HEK293 (cell line): ENCODE results near the gene CCDC12.

Experiments used
- CTCF ChIA-PET: fragments of 350-600 bp; formaldehyde crosslinking; extraction: SDS; loops from one replicate; lab custom pipeline; 2021; ENCODE audit warnings: antibody characterized with exemption; lab: Yijun Ruan, JAX
- POLR2A ChIA-PET: fragments of 300-600 bp; formaldehyde crosslinking; extraction: SDS; loops from one replicate; lab custom pipeline; 2020; ENCODE audit warnings: antibody characterized with exemption, inconsistent platforms; lab: Yijun Ruan, JAX
- H3K27ac ChIP-seq: fragments of 200-500 bp; sonication (Bioruptor generic); 2 replicates; pipeline ENCODE4 v1.5.1; 2014; ENCODE audit warnings: low read depth, low read length, control low read depth, inconsistent platforms; ENCODE audit errors: extremely low read depth
- H3K36me3 ChIP-seq, 2 experiments: fragments of 200-500 bp in 1 of 2; sonication (Bioruptor generic) in 1 of 2; 1 replicate in 1 of 2; 2 replicates in 1 of 2; pipeline ENCODE4 v1.5.1; 2014 to 2017; ENCODE audit warnings: inconsistent platforms in 2 of 2, low read length in 2 of 2; ENCODE audit not compliant: control insufficient read depth in 2 of 2, insufficient read depth in 1 of 2
- H3K4me1 ChIP-seq: fragments of 200-500 bp; sonication (Bioruptor generic); 2 replicates; pipeline ENCODE4 v1.5.1; 2014; ENCODE audit warnings: mild to moderate bottlenecking, low read length, inconsistent platforms; ENCODE audit not compliant: control insufficient read depth, insufficient read depth
- H3K4me3 ChIP-seq: 2 replicates; pipeline ENCODE4 v1.5.1; 2011; ENCODE audit warnings: low read depth, mild to moderate bottlenecking, control low read depth, low read length, moderate library complexity
- H3K9me3 ChIP-seq: fragments of 200-500 bp; sonication (Bioruptor generic); 2 replicates; pipeline ENCODE4 v1.5.1; 2014; ENCODE audit warnings: low read depth, low read length, inconsistent platforms; ENCODE audit not compliant: control insufficient read depth, insufficient read depth
- EGR2 ChIP-seq: fragments of 450-650 bp; formaldehyde crosslinking; IDR thresholded peaks from 2 replicates; pipeline ENCODE4 v1.5.1; 2016; ENCODE audit warnings: low read depth, missing biosample characterization, missing genetic modification characterization
- FEZF1 ChIP-seq: fragments of 450-650 bp; formaldehyde crosslinking; IDR thresholded peaks from 2 replicates; pipeline ENCODE4 v1.5.1; 2016; ENCODE audit warnings: missing biosample characterization, missing genetic modification characterization
- HOXC10 ChIP-seq: sonication (generic); formaldehyde crosslinking; IDR thresholded peaks from 2 replicates; pipeline ENCODE4 v1.8.1; 2023; ENCODE audit warnings: mild to moderate bottlenecking, missing genetic modification reagents
- KLF1 ChIP-seq: fragments of 450-650 bp; formaldehyde crosslinking; IDR thresholded peaks from 2 replicates; pipeline ENCODE4 v1.5.1; 2016; ENCODE audit warnings: missing biosample characterization, missing genetic modification characterization
- KLF7 ChIP-seq: fragments of 450-650 bp; formaldehyde crosslinking; IDR thresholded peaks from 2 replicates; pipeline ENCODE4 v1.5.1; 2016; ENCODE audit warnings: missing biosample characterization, missing genetic modification characterization, borderline replicate concordance
- PRDM10 ChIP-seq: fragments of 450-650 bp; formaldehyde crosslinking; IDR thresholded peaks from 2 replicates; pipeline ENCODE4 v1.5.1; 2016; ENCODE audit warnings: missing biosample characterization, missing genetic modification characterization
- SCRT1 ChIP-seq: fragments of 450-650 bp; formaldehyde crosslinking; IDR thresholded peaks from 2 replicates; pipeline ENCODE4 v1.5.1; 2016; ENCODE audit warnings: missing biosample characterization, missing genetic modification characterization, borderline replicate concordance
- SP7 ChIP-seq: fragments of 450-650 bp; formaldehyde crosslinking; IDR thresholded peaks from 2 replicates; pipeline ENCODE4 v1.5.1; 2016; ENCODE audit warnings: missing biosample characterization, missing genetic modification characterization
- ZNF148 ChIP-seq: fragments of 450-650 bp; formaldehyde crosslinking; IDR thresholded peaks from 2 replicates; pipeline ENCODE4 v1.5.0; 2017; ENCODE audit warnings: missing biosample characterization, missing genetic modification characterization, borderline replicate concordance
- ZNF184 ChIP-seq: fragments of 450-650 bp; IDR thresholded peaks from 2 replicates; pipeline ENCODE4 v1.5.1; 2018; ENCODE audit warnings: missing biosample characterization, mild to moderate bottlenecking, missing genetic modification characterization
- ZNF2 ChIP-seq: fragments of 450-650 bp; formaldehyde crosslinking; IDR thresholded peaks from 2 replicates; pipeline ENCODE4 v1.5.1; 2016; ENCODE audit warnings: missing biosample characterization, missing genetic modification characterization
- ZNF214 ChIP-seq: fragments of 450-650 bp; formaldehyde crosslinking; IDR thresholded peaks from 2 replicates; pipeline ENCODE4 v1.5.1; 2017; ENCODE audit warnings: missing biosample characterization, mild to moderate bottlenecking, missing genetic modification characterization, borderline replicate concordance
- ZNF394 ChIP-seq: fragments of 450-650 bp; formaldehyde crosslinking; IDR thresholded peaks from 2 replicates; pipeline ENCODE4 v1.5.1; 2016; ENCODE audit warnings: missing biosample characterization, missing genetic modification characterization, mild to moderate bottlenecking, moderate library complexity, borderline replicate concordance
- ZNF423 ChIP-seq: fragments of 450-650 bp; formaldehyde crosslinking; IDR thresholded peaks from 2 replicates; pipeline ENCODE4 v1.5.1; 2016; ENCODE audit warnings: missing biosample characterization, missing genetic modification characterization
- ZNF521 ChIP-seq: fragments of 450-650 bp; formaldehyde crosslinking; IDR thresholded peaks from 2 replicates; pipeline ENCODE4 v1.5.1; 2017; ENCODE audit warnings: missing biosample characterization, mild to moderate bottlenecking, missing genetic modification characterization
- ZNF558 ChIP-seq: fragments of 450-650 bp; formaldehyde crosslinking; IDR thresholded peaks from 2 replicates; pipeline ENCODE4 v1.5.1; 2016; ENCODE audit warnings: missing biosample characterization, missing genetic modification characterization
- ZNF561 ChIP-seq: fragments of 450-650 bp; IDR thresholded peaks from 2 replicates; pipeline ENCODE4 v1.5.1; 2018; ENCODE audit warnings: missing biosample characterization, missing genetic modification characterization, borderline replicate concordance
- ZNF701 ChIP-seq: fragments of 450-650 bp; formaldehyde crosslinking; IDR thresholded peaks from 2 replicates; pipeline ENCODE4 v1.5.1; 2016; ENCODE audit warnings: missing biosample characterization, missing genetic modification characterization
- ZNF76 ChIP-seq: fragments of 450-650 bp; formaldehyde crosslinking; IDR thresholded peaks from 2 replicates; pipeline ENCODE4; 2016; ENCODE audit warnings: low read depth, missing biosample characterization, missing genetic modification characterization, borderline replicate concordance
- ZNF792 ChIP-seq: fragments of 450-650 bp; formaldehyde crosslinking; IDR thresholded peaks from 2 replicates; pipeline ENCODE4 v1.5.1; 2016; ENCODE audit warnings: missing biosample characterization, missing genetic modification characterization
- ZNF837 ChIP-seq: fragments of 450-650 bp; formaldehyde crosslinking; IDR thresholded peaks from 2 replicates; pipeline ENCODE4 v1.5.1; 2016; ENCODE audit warnings: missing biosample characterization, missing genetic modification characterization
- ZNF843 ChIP-seq: fragments of 450-650 bp; formaldehyde crosslinking; IDR thresholded peaks from 2 replicates; pipeline ENCODE4 v1.5.1; 2016; ENCODE audit warnings: missing biosample characterization, missing genetic modification characterization
- ZSCAN16 ChIP-seq: fragments of 450-650 bp; formaldehyde crosslinking; IDR thresholded peaks from 2 replicates; pipeline ENCODE4 v1.5.1; 2016; ENCODE audit warnings: missing biosample characterization, missing genetic modification characterization

The CCDC12 gene

GRCh38 chr3:46905661-46906451 is 70.7 kb downstream of the CCDC12 start:
- TF ChIP-seq FEZF1 (tag by site-specific recombination) (no peak), SP7 (no peak), ZSCAN16 (tag by site-specific recombination) (no peak), ZNF76 (tag by site-specific recombination) (no peak), ZNF394 (tag by site-specific recombination) (no peak), EGR2 (tag by site-specific recombination) (no peak), ZNF843 (no peak), ZNF148 (no peak), HOXC10 (CRISPR knock-in tag) (no peak), ZNF837 (no peak), ZNF521 (tag by site-specific recombination) (no peak), ZNF214 (tag by site-specific recombination) (no peak), ZNF701 (tag by site-specific recombination) (no peak), ZNF184 (tag by site-specific recombination) (no peak), ZNF792 (tag by site-specific recombination) (no peak), ZNF423 (tag by site-specific recombination) (no peak), ZNF2 (tag by site-specific recombination) (no peak)
- no peak overlapping the region for H3K27ac ChIP-seq
- no peak overlapping the region for H3K4me3 ChIP-seq
- ChIA-PET POLR2A (no interaction called here), CTCF (no interaction called here)
- no peaks in the 10 kb centered on the region for H3K4me1 ChIP-seq
- H3K9me3 ChIP-seq: no peaks in the 10 kb centered on the region
- H3K36me3 ChIP-seq: no peaks in the 10 kb centered on the region

- CTCF ChIA-PET: interaction anchor here (0.9 to 1.7 kb wide), 2 partner anchors 10 to 39 kb away, joined by 3 to 7 read pairs; no protein-coding TSS in a partner anchor
- H3K27ac ChIP-seq: no peak overlapping the region
- no peak for TF ChIP-seq SCRT1
- TF ChIP-seq KLF1 (tag by site-specific recombination): no peak
- TF ChIP-seq ZNF561 (tag by site-specific recombination): no peak
- TF ChIP-seq ZNF558 (tag by site-specific recombination): no peak
- no peak for TF ChIP-seq PRDM10 (tag by site-specific recombination)
- no peak for TF ChIP-seq KLF7 (tag by site-specific recombination)
Measured at GRCh38 chr3:46905213-46905560, 71.4 kb downstream of the CCDC12 start.

More at GRCh38 chr3:46905213-46905560, 71.4 kb downstream of the CCDC12 start:
- H3K4me1 ChIP-seq: no peaks in the 10 kb centered on the region
- POLR2A ChIA-PET: no interaction called here
- no peaks in the 10 kb centered on the region for H3K9me3 ChIP-seq
- H3K36me3 ChIP-seq: no peaks in the 10 kb centered on the region
- H3K4me3 ChIP-seq: no peak overlapping the region
